ENCODE data around the gene WNT9A. TPM values are rescaled to one million over a fixed set of nuclear protein-coding genes. Genes with fewer than 3 reads are reported as not detected.

WNT9A gene
- total and polyA plus RNA-seq, 12 donors: 0.39 to 27.9 (median 3.8) TPM

DNA sequence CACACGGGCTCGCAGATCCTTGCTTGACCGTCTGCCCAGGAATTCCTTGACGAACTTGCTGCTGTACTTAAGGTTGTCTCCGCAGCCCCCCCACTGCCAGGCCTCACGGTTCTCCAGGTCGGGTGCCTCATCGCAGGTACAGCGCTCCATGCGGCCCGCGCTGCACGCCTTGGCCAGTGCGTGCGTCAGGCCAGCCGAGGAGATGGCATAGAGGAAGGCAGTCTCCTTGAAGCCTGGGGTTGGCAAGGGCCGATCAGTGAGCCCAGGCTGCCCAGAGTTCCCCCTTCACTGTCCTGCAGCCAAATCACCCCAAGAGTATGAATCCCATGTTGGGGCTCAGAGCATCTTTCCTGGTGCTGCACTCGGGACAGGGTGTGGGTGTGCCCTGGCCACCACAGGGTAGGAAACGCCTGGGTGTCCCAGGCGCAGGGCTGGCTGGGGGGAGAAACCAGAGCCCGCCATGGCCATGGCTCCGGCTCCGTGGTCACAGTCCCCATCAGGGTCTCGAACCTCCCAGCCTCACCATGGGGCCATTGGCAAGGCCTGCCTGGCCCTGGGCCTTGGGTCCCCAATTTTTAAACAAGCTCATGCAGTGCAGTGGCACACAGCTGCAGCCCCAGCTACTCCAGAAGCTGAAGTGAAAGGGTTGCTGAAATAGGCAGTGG, 23.4 kb downstream of the WNT9A start:
- intact Hi-C loops (cut with DNase I): no loop called here
- TF ChIP-seq CTCF (IDR thresholded peaks at IDR 0.05): no peak
- WGBS, 2 donors: 93 to 96% methylated on average over 22 to 24 of the region's 24 CpGs
- Histone ChIP-seq H3K36me3 (peaks cover 0 to 24% (median 0%) of the 10 kb centered on the region in 9 donors), H3K4me3 (no peak overlapping the region), H3K27me3 (no peaks in the 10 kb centered on the region), H3K9me3 (no peaks in the 10 kb centered on the region), H3K4me1 (no peaks in the 10 kb centered on the region), H3K27ac (no peak overlapping the region)
- no peak for ATAC-seq
- no peak for DNase-seq

- H3K27me3 ChIP-seq: no peaks in the 10 kb centered on the region
Measured at GRCh38 chr1:227923353-227924167, 24.2 kb downstream of the WNT9A start.

GRCh38 chr1:227922501-227923352, 25.0 kb downstream of the WNT9A start:
- no peaks in the 10 kb centered on the region for H3K4me1 ChIP-seq
- intact Hi-C loops (cut with DNase I): no loop called here
- WGBS, 2 donors: 82 to 84% methylated on average over 18 of the region's 18 CpGs
- DNase-seq (no peak), ATAC-seq (no peak)
- H3K4me3 ChIP-seq: no peak overlapping the region
- H3K36me3 ChIP-seq: peaks cover 0 to 24% (median 0%) of the 10 kb centered on the region in 9 donors
- H3K27ac ChIP-seq: no peak overlapping the region
- no peaks in the 10 kb centered on the region for H3K9me3 ChIP-seq
- no peaks in the 10 kb centered on the region for H3K27me3 ChIP-seq
- no peak for TF ChIP-seq CTCF (IDR thresholded peaks at IDR 0.05)

More at GRCh38 chr1:227923353-227924167, 24.2 kb downstream of the WNT9A start:
- H3K4me1 ChIP-seq: no peaks in the 10 kb centered on the region
- H3K36me3 ChIP-seq: peaks cover 0 to 24% (median 0%) of the 10 kb centered on the region in 9 donors
- no peaks in the 10 kb centered on the region for H3K9me3 ChIP-seq
- WGBS, 2 donors: 87 to 88% methylated on average over 18 of the region's 18 CpGs
- intact Hi-C loops (cut with DNase I): no loop called here
- H3K27ac ChIP-seq: no peak overlapping the region
- no peak for DNase-seq
- no peak for ATAC-seq
- no peak for TF ChIP-seq CTCF (IDR thresholded peaks at IDR 0.05)
- no peak overlapping the region for H3K4me3 ChIP-seq
